Measurements from ENCODE around the gene TMPRSS12. TPM values are rescaled to one million over a fixed set of nuclear protein-coding genes. Genes with fewer than 3 reads are reported as not detected.
"Not testable (repeated sequence)": the region's sequence is repeated elsewhere in the genome, so short reads cannot be mapped to it uniquely, and the experiment has no call there.

Gene TMPRSS12
- total RNA-seq, 3 donors from 2014 or later, result not detected

DNA sequence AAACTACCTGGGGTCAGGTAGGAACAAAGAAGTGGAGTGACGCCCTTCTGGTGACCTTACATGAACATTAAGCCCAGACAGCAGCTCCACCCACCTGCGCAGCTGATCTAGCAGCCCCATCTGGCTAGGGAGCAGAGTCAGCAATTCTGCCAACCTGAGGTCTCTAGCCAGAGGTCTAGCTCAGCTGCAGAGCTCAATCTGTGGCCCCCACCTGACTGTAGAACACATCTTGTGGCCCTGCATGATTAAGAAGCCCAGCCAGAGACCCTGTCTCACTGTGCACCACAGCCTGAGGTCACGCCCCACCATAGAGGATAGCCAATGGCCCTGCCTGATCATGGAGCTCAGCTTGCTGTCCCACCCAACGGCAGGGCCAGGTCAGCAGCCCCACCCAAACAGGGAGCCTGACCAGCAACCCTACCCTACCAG lies 59.0 kb downstream of the TMPRSS12 start:
- H3K27me3 ChIP-seq, result no peaks in the 10 kb centered on the region
- H3K27ac ChIP-seq, result no peak overlapping the region
- intact Hi-C loops (cut with DNase I; ENCODE audit: low total_unique reads), result loop anchor here (2.0 kb wide), 1 partner anchor 47 kb away; no protein-coding TSS in a partner anchor
- H3K4me1 ChIP-seq, result no peaks in the 10 kb centered on the region
- no peak overlapping the region for H3K4me3 ChIP-seq
- H3K36me3 ChIP-seq, result no peaks in the 10 kb centered on the region
- no peaks in the 10 kb centered on the region for H3K9me3 ChIP-seq
- DNase-seq (ENCODE audit: low spot score in 2 of 2), result no peak
- TF ChIP-seq, protein P1, sequence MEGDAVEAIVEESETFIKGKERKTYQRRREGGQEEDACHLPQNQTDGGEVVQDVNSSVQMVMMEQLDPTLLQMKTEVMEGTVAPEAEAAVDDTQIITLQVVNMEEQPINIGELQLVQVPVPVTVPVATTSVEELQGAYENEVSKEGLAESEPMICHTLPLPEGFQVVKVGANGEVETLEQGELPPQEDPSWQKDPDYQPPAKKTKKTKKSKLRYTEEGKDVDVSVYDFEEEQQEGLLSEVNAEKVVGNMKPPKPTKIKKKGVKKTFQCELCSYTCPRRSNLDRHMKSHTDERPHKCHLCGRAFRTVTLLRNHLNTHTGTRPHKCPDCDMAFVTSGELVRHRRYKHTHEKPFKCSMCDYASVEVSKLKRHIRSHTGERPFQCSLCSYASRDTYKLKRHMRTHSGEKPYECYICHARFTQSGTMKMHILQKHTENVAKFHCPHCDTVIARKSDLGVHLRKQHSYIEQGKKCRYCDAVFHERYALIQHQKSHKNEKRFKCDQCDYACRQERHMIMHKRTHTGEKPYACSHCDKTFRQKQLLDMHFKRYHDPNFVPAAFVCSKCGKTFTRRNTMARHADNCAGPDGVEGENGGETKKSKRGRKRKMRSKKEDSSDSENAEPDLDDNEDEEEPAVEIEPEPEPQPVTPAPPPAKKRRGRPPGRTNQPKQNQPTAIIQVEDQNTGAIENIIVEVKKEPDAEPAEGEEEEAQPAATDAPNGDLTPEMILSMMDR (IDR thresholded peaks at IDR 0.05), result no peak
- TF ChIP-seq POLR2A (IDR thresholded peaks at IDR 0.05) (no peak), POLR2AphosphoS5 (IDR thresholded peaks at IDR 0.05) (no peak)

- H3K36me3 ChIP-seq; DNase-seq (ENCODE audit: low spot score in 2 of 2); H3K27ac ChIP-seq; H3K27me3 ChIP-seq; intact Hi-C loops (cut with DNase I; ENCODE audit: low total_unique reads); H3K4me3 ChIP-seq; H3K4me1 ChIP-seq: not testable (repeated sequence)
- peaks cover 15 to 17% of the 10 kb centered on the region in 2 donors for H3K9me3 ChIP-seq
Observed at GRCh38 chr12:50908479-50908878, 65.8 kb downstream of the TMPRSS12 start.

DNA sequence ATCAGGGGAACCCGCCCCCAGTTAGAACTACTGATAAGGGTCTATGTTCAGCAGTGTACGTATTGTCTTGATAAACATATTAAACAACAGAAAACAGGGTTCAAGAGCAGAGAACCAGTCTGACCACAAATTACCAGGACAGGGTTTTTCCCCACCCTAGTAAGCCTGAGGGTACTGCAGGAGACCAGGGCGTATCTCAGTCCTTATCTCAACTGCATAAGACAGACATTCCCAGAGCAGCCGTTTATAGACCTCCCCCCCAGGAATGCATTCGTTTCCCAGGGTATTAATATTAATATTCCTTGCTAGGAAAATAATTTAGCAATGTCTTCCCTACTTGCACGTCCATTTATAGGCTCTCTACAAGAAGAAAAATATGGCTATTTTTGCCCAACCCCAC lies 69.6 kb downstream of the TMPRSS12 start:
- H3K36me3 ChIP-seq; H3K27ac ChIP-seq; H3K27me3 ChIP-seq; H3K4me3 ChIP-seq; intact Hi-C loops (cut with DNase I; ENCODE audit: low total_unique reads); DNase-seq (ENCODE audit: low spot score in 2 of 2); H3K4me1 ChIP-seq: not testable (repeated sequence)
- peaks cover 30 to 37% of the 10 kb centered on the region in 2 donors for H3K9me3 ChIP-seq

- intact Hi-C loops (cut with DNase I; ENCODE audit: low total_unique reads), result no loop called here
- no peak overlapping the region for H3K4me3 ChIP-seq
- no peaks in the 10 kb centered on the region for H3K36me3 ChIP-seq
- no peaks in the 10 kb centered on the region for H3K4me1 ChIP-seq
- TF ChIP-seq POLR2A (IDR thresholded peaks at IDR 0.05) (no peak), POLR2AphosphoS5 (IDR thresholded peaks at IDR 0.05) (no peak)
- TF ChIP-seq, protein P1 (IDR thresholded peaks at IDR 0.05), result no peak
- no peak overlapping the region for H3K27ac ChIP-seq
- H3K27me3 ChIP-seq, result no peaks in the 10 kb centered on the region
- no peak for DNase-seq (ENCODE audit: low spot score in 2 of 2)
- peaks cover 30 to 37% of the 10 kb centered on the region in 2 donors for H3K9me3 ChIP-seq
Observed at GRCh38 chr12:50913224-50913623, 70.5 kb downstream of the TMPRSS12 start.

DNA sequence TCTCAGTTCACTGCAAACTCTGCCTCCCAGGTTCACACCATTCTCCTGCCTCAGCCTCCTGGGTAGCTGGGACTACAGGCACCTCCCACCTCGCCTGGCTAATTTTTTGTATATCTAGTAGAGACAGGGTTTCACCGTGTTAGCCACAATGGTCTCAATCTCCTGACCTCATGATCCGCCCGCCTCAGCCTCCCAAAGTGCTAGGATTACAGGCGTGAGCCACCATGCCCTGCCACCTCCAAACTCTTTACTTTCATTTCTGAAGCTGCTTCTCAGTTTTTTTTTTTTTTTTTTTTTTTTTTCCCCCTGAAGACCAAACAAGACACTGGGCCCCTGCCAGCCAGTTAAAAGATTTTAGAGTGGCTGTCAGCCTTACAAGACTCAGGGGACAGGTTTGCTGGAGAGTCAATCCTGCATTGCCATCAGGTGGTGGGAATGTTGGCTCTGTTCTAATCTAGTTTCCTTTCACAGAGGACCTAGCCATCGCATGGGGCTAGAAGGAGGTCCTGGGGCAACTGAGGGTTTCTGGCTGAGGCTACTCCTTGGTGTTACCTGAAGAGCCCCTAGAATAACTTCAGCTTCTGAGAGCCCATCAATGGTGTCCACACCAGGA lies 72.3 kb downstream of the TMPRSS12 start:
- no peak for DNase-seq (ENCODE audit: low spot score in 2 of 2)
- Histone ChIP-seq H3K36me3 (no peaks in the 10 kb centered on the region), H3K4me1 (no peaks in the 10 kb centered on the region), H3K27ac (no peak overlapping the region), H3K4me3 (no peak overlapping the region), H3K27me3 (no peaks in the 10 kb centered on the region), H3K9me3 (peaks cover 30 to 37% of the 10 kb centered on the region in 2 donors)
- intact Hi-C loops (cut with DNase I; ENCODE audit: low total_unique reads), result no loop called here
- no peak for TF ChIP-seq POLR2A (IDR thresholded peaks at IDR 0.05)
- TF ChIP-seq, protein P1 (IDR thresholded peaks at IDR 0.05), result no peak
- no peak for TF ChIP-seq POLR2AphosphoS5 (IDR thresholded peaks at IDR 0.05)

GRCh38 chr12:50916292-50916691 lies 73.6 kb downstream of the TMPRSS12 start:
- no peaks in the 10 kb centered on the region for H3K4me1 ChIP-seq
- TF ChIP-seq POLR2A (IDR thresholded peaks at IDR 0.05), result no peak
- no peak for TF ChIP-seq POLR2AphosphoS5 (IDR thresholded peaks at IDR 0.05)
- TF ChIP-seq, protein P1 (IDR thresholded peaks at IDR 0.05), result no peak
- intact Hi-C loops (cut with DNase I; ENCODE audit: low total_unique reads), result no loop called here
- H3K4me3 ChIP-seq, result no peak overlapping the region
- peaks cover 30 to 37% of the 10 kb centered on the region in 2 donors for H3K9me3 ChIP-seq
- H3K36me3 ChIP-seq, result no peaks in the 10 kb centered on the region
- no peak overlapping the region for H3K27ac ChIP-seq
- H3K27me3 ChIP-seq, result no peaks in the 10 kb centered on the region
- no peak for DNase-seq (ENCODE audit: low spot score in 2 of 2)
